ENCODE results near the gene GPR137.
A peak's percentile ranks its signal among the peaks of the same experiment; 100 is the strongest.
"Not testable (repeated sequence)": the region's sequence is repeated elsewhere in the genome, so short reads cannot be mapped to it uniquely, and the experiment has no call there.

The GPR137 gene

GRCh38 chr11:64305075-64305690 is 19.5 kb downstream of the GPR137 start, which contains the start of gene ESRRA:
Gene ESRRA, plus strand, starts transcription at chr11:64305524. Its CDS starts 1,656 bp downstream, at chr11:64307180.
- DNase-seq = peak; percentile 100

- peak; percentile 81 for DNase-seq
Observed at GRCh38 chr11:64305691-64306562, 20.3 kb downstream of the GPR137 start.

DNA sequence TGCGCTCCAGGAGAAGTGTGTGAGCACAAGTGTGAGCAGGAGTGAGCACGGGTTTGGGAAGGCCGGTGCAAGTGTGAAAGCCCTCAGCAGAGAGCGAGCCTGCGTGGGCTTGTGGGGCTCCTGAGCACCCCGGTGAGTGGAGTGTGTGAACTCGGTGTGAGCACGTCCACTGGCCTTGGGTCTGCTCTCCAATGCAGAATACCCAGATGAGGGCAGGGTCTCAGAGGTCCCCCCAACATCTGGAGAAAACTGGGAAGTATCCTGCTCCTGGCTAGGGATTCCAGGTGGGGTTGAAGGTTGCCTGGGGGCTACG is 20.9 kb downstream of the GPR137 start:
- DNase-seq = no peak

- no peak for DNase-seq
Observed at GRCh38 chr11:64306876-64307622, 21.4 kb downstream of the GPR137 start.

DNA sequence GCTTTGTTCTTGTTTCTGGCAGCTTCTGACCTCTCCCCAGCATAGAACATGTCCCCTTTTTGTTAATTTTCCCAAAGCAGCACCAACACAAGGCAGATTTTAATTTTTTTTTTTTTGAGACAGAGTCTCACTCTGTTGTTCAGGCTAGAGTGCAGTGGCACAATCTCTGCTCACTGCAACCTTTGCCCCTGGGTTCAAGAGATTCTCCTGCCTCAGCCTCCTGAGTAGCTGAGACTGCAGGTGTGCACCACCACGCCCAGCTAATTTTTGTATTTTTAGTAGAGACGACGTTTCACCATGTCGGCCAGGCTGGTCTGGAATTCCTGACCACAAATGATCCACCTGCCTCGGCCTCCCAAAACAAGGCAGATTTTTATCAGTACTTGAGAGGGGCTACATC is 22.1 kb downstream of the GPR137 start:
- not testable (repeated sequence) for DNase-seq

GRCh38 chr11:64312947-64313346 is 27.3 kb downstream of the GPR137 start:
- DNase-seq = no peak

GRCh38 chr11:64313491-64314145 is 28.0 kb downstream of the GPR137 start:
- DNase-seq = no peak

DNA sequence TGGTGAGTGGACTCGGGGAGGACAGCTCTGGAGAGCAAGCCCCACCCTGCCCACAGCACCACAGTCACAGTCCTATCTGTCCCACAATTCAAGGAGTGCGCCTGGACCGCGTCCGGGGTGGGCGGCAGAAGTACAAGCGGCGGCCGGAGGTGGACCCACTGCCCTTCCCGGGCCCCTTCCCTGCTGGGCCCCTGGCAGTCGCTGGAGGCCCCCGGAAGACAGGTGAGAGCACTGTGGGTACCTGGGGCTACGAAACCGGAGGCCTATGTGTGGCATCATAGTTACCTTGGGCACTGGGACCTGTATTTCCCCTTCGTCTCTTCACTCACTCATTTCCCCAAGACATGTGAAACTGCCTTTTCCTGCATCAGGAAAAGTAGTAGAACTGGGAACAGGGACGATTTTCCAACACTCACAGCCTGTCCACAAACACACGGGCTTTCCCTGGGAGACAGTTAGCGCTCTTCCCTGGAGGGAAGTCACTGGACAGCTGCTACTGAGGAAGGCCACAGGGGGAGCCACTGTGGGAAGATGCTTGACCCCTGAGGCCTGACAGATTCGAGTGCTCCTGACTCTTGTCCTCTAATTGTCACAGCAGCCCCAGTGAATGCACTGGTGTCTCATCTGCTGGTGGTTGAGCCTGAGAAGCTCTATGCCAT is 28.6 kb downstream of the GPR137 start:
- no peak for DNase-seq

DNA sequence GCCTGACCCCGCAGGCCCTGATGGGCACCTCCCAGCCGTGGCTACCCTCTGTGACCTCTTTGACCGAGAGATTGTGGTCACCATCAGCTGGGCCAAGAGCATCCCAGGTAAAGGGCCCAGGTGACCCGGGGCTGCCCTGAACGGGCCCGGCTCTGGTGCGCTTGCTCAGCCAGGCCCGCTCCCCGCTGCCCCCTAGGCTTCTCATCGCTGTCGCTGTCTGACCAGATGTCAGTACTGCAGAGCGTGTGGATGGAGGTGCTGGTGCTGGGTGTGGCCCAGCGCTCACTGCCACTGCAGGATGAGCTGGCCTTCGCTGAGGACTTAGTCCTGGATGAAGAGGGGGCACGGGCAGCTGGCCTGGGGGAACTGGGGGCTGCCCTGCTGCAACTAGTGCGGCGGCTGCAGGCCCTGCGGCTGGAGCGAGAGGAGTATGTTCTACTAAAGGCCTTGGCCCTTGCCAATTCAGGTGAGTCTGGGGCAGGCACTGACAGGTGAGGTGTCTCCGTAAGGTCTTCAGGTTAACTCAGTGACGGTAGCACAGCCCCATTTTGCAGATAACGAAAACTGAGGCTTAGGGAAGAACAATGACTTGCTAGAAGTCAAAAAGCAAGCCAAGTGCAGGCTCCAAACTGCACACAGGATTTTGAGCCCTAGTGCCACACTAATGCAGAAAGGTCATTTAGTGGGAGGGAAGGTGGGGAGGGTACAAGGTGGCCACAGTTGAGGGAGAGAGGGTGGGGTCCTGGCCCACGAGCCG is 29.3 kb downstream of the GPR137 start:
- DNase-seq = no peak

DNA sequence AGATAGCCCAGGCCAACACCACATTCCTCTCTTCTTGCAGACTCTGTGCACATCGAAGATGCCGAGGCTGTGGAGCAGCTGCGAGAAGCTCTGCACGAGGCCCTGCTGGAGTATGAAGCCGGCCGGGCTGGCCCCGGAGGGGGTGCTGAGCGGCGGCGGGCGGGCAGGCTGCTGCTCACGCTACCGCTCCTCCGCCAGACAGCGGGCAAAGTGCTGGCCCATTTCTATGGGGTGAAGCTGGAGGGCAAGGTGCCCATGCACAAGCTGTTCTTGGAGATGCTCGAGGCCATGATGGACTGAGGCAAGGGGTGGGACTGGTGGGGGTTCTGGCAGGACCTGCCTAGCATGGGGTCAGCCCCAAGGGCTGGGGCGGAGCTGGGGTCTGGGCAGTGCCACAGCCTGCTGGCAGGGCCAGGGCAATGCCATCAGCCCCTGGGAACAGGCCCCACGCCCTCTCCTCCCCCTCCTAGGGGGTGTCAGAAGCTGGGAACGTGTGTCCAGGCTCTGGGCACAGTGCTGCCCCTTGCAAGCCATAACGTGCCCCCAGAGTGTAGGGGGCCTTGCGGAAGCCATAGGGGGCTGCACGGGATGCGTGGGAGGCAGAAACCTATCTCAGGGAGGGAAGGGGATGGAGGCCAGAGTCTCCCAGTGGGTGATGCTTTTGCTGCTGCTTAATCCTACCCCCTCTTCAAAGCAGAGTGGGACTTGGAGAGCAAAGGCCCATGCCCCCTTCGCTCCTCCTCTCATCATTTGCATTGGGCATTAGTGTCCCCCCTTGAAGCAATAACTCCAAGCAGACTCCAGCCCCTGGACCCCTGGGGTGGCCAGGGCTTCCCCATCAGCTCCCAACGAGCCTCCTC is 30.2 kb downstream of the GPR137 start:
- not testable (repeated sequence) for DNase-seq

- peak; percentile 40 for DNase-seq
Observed at GRCh38 chr11:64316672-64317324, 31.1 kb downstream of the GPR137 start.

DNA sequence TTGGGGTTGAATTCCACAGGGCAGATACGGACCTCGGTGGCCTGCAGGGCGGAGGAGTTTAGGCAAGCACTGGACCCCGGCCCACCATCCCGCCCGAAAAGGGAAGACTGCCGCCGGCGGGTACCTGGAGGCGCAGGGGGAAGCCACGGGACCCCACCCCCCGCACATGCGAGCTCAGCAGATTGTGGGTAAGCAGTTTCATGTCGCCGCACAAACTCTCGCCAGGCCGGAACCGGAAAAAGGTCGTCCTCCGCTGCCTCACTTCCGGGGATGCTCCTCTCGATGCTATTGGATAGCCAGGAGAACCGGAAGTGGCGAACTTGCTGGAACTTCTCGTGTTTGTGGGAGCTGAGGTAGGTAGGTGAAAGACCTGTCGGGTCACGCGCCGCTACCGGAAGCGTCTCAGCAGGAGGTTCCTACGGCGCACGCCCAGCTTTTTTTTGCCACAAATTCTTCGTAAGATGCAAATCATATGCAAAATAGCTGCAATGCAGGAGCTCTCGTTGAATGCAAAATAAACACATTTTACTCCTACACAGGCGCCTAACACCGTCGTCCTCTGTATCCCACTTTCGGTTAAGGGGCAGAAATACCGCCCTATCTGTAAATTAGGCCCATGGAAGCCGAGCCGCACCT is 31.8 kb downstream of the GPR137 start, which contains the start of gene TRMT112:
TSS of gene TRMT112 (minus strand) at position 235 of the 636 bp plus-strand sequence. CDS start at position 202, 33 bp downstream.
- DNase-seq = peak; percentile 96

- DNase-seq = peak; percentile 95
Observed at GRCh38 chr11:64317961-64318765, 32.5 kb downstream of the GPR137 start, which contains the start of gene PRDX5. Gene PRDX5, plus strand, starts transcription at chr11:64318121. Its CDS starts 95 bp downstream, at chr11:64318216.

DNA sequence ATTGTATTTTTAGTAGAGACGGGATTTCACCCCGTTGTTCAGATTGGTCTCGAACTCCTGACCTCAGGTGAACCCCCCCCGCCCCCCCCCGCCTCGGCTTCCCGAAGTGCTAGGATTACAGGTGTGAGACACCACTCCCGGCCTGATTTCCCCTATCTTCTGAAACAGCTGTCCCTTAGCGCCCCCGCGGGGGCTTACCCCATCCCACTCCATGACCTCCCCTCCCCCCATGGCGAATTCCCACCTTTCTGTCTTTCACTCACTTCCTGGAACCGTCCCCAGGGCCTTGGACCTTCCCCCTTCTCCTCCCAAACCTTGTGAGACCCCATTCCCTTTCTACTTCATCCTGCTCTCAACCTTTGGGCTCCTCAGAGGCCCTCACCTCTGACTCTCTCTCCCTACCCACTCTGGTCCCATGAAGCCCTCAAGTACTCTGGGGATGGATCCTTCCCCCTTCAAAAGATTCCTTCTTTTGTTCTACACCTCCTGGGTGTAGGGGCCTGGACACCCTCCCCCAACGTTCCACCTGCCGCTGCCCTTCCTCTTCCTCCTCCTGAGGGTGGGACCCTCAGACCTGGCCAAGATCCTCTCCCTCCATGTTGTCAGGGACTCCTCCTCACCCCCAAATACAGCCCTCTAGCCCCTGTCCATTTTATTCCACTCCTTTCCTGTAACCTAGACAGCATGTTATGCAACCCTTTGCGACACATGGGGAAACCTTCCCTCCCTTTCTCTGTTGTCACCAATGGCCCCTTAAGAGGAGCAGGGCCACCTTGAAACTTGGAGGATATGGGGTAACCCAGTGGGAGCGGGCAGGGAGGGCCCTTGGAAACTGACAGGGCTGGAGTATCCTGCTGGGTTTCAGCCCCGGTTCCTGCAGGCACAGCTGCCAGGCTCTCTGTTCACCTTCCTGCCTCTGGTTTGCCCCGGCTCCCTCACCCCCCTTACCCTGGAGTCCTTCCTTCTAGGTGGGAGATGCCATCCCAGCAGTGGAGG is 33.4 kb downstream of the GPR137 start:
- no peak for DNase-seq

GRCh38 chr11:64320556-64320955 is 34.9 kb downstream of the GPR137 start:
- no peak for DNase-seq

DNA sequence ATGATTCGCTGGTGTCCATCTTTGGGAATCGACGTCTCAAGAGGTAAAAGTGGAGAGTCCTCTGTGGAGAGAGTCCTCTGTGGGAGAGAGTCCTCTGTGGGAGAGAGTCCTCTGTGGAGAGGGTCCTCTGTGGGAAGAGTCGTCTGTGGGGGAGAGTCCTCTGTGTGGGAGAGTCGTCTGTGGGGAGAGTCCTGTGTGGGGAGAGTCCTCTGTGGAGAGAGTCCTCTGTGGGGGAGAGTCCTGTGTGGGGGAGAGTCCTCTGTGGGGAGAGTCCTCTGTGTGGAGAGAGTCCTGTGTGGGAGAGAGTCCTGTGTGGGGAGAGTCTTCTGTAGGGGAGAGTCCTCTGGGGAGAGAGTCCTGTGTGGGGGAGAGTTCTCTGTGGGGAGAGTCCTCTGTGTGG is 35.4 kb downstream of the GPR137 start:
- no peak for DNase-seq

GRCh38 chr11:64321533-64321932 is 35.9 kb downstream of the GPR137 start:
- DNase-seq = no peak

All from CD4-positive, alpha-beta T cell treated with Interleukin-17A for 4 hours (primary cell).